Stimulated activated naive CD8-positive, alpha-beta T cell treated with anti-CD3 and anti-CD28 coated beads, Interleukin-15, Interleukin-2, amounts not matched to agents 100 ng/mL and 50 ng/mL, for 24 hours (primary cell): Measurements from ENCODE around the gene RALY.

Experiments used
- H3K27ac Mint-ChIP-seq: one replicate; pipeline ENCODE4 v1.8.0; 2021; ENCODE audit warnings: mild to moderate bottlenecking, mixed read lengths
- H3K27me3 Mint-ChIP-seq: one replicate; pipeline ENCODE4 v1.8.0; 2021; ENCODE audit warnings: mixed read lengths
- H3K36me3 Mint-ChIP-seq: one replicate; pipeline ENCODE4 v1.8.0; 2021; ENCODE audit warnings: low read depth, mixed read lengths
- H3K4me1 Mint-ChIP-seq: one replicate; pipeline ENCODE4 v1.8.0; 2021; ENCODE audit warnings: low read depth, mixed read lengths
- H3K4me3 Mint-ChIP-seq: one replicate; pipeline ENCODE4 v1.8.0; 2021; ENCODE audit warnings: mild to moderate bottlenecking, mixed read lengths
- H3K9me3 Mint-ChIP-seq: one replicate; pipeline ENCODE4 v1.8.0; 2021; ENCODE audit warnings: mixed read lengths

Gene RALY

GRCh38 chr20:34104059-34104458 is 110.3 kb downstream of the RALY start:
- H3K27me3 Mint-ChIP-seq, result no peaks in the 10 kb centered on the region
- no peaks in the 10 kb centered on the region for H3K9me3 Mint-ChIP-seq
- H3K36me3 Mint-ChIP-seq, result peaks cover 90% of the 10 kb centered on the region
- peak overlapping the region; percentile 59 for H3K27ac Mint-ChIP-seq
- peaks cover 73% of the 10 kb centered on the region for H3K4me1 Mint-ChIP-seq
- no peak overlapping the region for H3K4me3 Mint-ChIP-seq

GRCh38 chr20:34105978-34106675 is 112.4 kb downstream of the RALY start:
- Mint-ChIP-seq H3K9me3 (no peaks in the 10 kb centered on the region), H3K36me3 (peaks cover 91% of the 10 kb centered on the region), H3K4me3 (no peak overlapping the region)

GRCh38 chr20:34108616-34109174 is 115.0 kb downstream of the RALY start:
- Mint-ChIP-seq H3K4me1 (peaks cover 76% of the 10 kb centered on the region), H3K4me3 (peak overlapping the region; percentile 68), H3K9me3 (no peaks in the 10 kb centered on the region), H3K27ac (peak overlapping the region; percentile 79), H3K27me3 (no peaks in the 10 kb centered on the region), H3K36me3 (peaks cover 70% of the 10 kb centered on the region)

More at GRCh38 chr20:34105978-34106675, 112.4 kb downstream of the RALY start:
- Mint-ChIP-seq H3K27me3 (no peaks in the 10 kb centered on the region), H3K27ac (peak overlapping the region; percentile 63), H3K4me1 (peaks cover 85% of the 10 kb centered on the region)

- no peaks in the 10 kb centered on the region for H3K27me3 Mint-ChIP-seq
- H3K36me3 Mint-ChIP-seq, result peaks cover 63% of the 10 kb centered on the region
- H3K4me3 Mint-ChIP-seq, result peak overlapping the region; percentile 94
- peak overlapping the region; percentile 79 for H3K27ac Mint-ChIP-seq
- peaks cover 70% of the 10 kb centered on the region for H3K4me1 Mint-ChIP-seq
- H3K9me3 Mint-ChIP-seq, result no peaks in the 10 kb centered on the region
These were observed 115.7 kb downstream of the RALY start for GRCh38 chr20:34109442-34109841.

GRCh38 chr20:34110025-34110744 is 116.5 kb downstream of the RALY start:
- Mint-ChIP-seq H3K27ac (peak overlapping the region; percentile 91), H3K27me3 (no peaks in the 10 kb centered on the region), H3K4me1 (peaks cover 64% of the 10 kb centered on the region), H3K4me3 (peak overlapping the region; percentile 94), H3K9me3 (no peaks in the 10 kb centered on the region), H3K36me3 (peaks cover 55% of the 10 kb centered on the region)

- H3K36me3 Mint-ChIP-seq, result peaks cover 47% of the 10 kb centered on the region
- no peaks in the 10 kb centered on the region for H3K27me3 Mint-ChIP-seq
- H3K9me3 Mint-ChIP-seq, result no peaks in the 10 kb centered on the region
- peaks cover 56% of the 10 kb centered on the region for H3K4me1 Mint-ChIP-seq
- peak overlapping the region; percentile 91 for H3K27ac Mint-ChIP-seq
- peak overlapping the region; percentile 94 for H3K4me3 Mint-ChIP-seq
These were observed 117.3 kb downstream of the RALY start for GRCh38 chr20:34110745-34111641.

GRCh38 chr20:34111702-34112599 is 118.2 kb downstream of the RALY start, which contains the start of gene EIF2S2:
Gene EIF2S2, minus strand, starts transcription at chr20:34112243. Its CDS starts 133 bp downstream, at chr20:34112110.
- Mint-ChIP-seq H3K27ac (peak within 1 kb of the TSS; percentile 99), H3K4me1 (peaks cover 46% of the 10 kb centered on the region), H3K9me3 (no peaks in the 10 kb centered on the region), H3K36me3 (peaks cover 41% of the 10 kb centered on the region), H3K4me3 (peak within 1 kb of the TSS; percentile 94), H3K27me3 (no peaks in the 10 kb centered on the region)

GRCh38 chr20:34112600-34113101 is 118.9 kb downstream of the RALY start:
- Mint-ChIP-seq H3K27ac (peak overlapping the region; percentile 99), H3K4me3 (peak overlapping the region; percentile 94), H3K9me3 (no peaks in the 10 kb centered on the region), H3K27me3 (no peaks in the 10 kb centered on the region), H3K4me1 (peaks cover 39% of the 10 kb centered on the region), H3K36me3 (peaks cover 35% of the 10 kb centered on the region)

- Mint-ChIP-seq H3K4me3 (no peak overlapping the region), H3K36me3 (peaks cover 16% of the 10 kb centered on the region), H3K27me3 (no peaks in the 10 kb centered on the region), H3K9me3 (no peaks in the 10 kb centered on the region), H3K27ac (no peak overlapping the region), H3K4me1 (peaks cover 18% of the 10 kb centered on the region)
These were observed 121.1 kb downstream of the RALY start for GRCh38 chr20:34114809-34115208.

- Mint-ChIP-seq H3K36me3 (peaks cover 12% of the 10 kb centered on the region), H3K4me3 (no peak overlapping the region), H3K4me1 (peaks cover 14% of the 10 kb centered on the region), H3K27ac (no peak overlapping the region), H3K27me3 (no peaks in the 10 kb centered on the region), H3K9me3 (no peaks in the 10 kb centered on the region)
These were observed 121.5 kb downstream of the RALY start for GRCh38 chr20:34115232-34115631.

GRCh38 chr20:34120213-34120612 is 126.5 kb downstream of the RALY start:
- no peaks in the 10 kb centered on the region for H3K9me3 Mint-ChIP-seq
- no peaks in the 10 kb centered on the region for H3K36me3 Mint-ChIP-seq
- no peak overlapping the region for H3K4me3 Mint-ChIP-seq
- no peaks in the 10 kb centered on the region for H3K27me3 Mint-ChIP-seq
- H3K4me1 Mint-ChIP-seq, result peaks cover 11% of the 10 kb centered on the region
- H3K27ac Mint-ChIP-seq, result no peak overlapping the region

- peaks cover 11% of the 10 kb centered on the region for H3K4me1 Mint-ChIP-seq
- no peak overlapping the region for H3K27ac Mint-ChIP-seq
- no peaks in the 10 kb centered on the region for H3K36me3 Mint-ChIP-seq
- H3K9me3 Mint-ChIP-seq, result no peaks in the 10 kb centered on the region
- no peak overlapping the region for H3K4me3 Mint-ChIP-seq
- peaks cover 6% of the 10 kb centered on the region for H3K27me3 Mint-ChIP-seq
These were observed 128.7 kb downstream of the RALY start for GRCh38 chr20:34122274-34122980.

- H3K4me1 Mint-ChIP-seq, result peaks cover 11% of the 10 kb centered on the region
- no peaks in the 10 kb centered on the region for H3K9me3 Mint-ChIP-seq
- no peaks in the 10 kb centered on the region for H3K36me3 Mint-ChIP-seq
- peaks cover 6% of the 10 kb centered on the region for H3K27me3 Mint-ChIP-seq
- no peak overlapping the region for H3K4me3 Mint-ChIP-seq
- H3K27ac Mint-ChIP-seq, result no peak overlapping the region
These were observed 129.6 kb downstream of the RALY start for GRCh38 chr20:34123309-34123708.
